Measurements from ENCODE around the gene LIN28B.
"Not testable (repeated sequence)": the region's sequence is repeated elsewhere in the genome, so short reads cannot be mapped to it uniquely, and the experiment has no call there.

LIN28B gene

GRCh38 chr6:105072798-105073199 lies 115.9 kb downstream of the LIN28B start:
- no peak for DNase-seq

GRCh38 chr6:105075210-105075609 lies 118.3 kb downstream of the LIN28B start:
- DNase-seq = no peak

- not testable (repeated sequence) for DNase-seq
Observed at GRCh38 chr6:105076418-105076817, 119.5 kb downstream of the LIN28B start.

GRCh38 chr6:105077596-105078385 lies 120.9 kb downstream of the LIN28B start:
- DNase-seq = peak; percentile 17

GRCh38 chr6:105078386-105078708 lies 121.4 kb downstream of the LIN28B start:
- DNase-seq = no peak

GRCh38 chr6:105080279-105080678 lies 123.4 kb downstream of the LIN28B start:
- no peak for DNase-seq

GRCh38 chr6:105081662-105082061 lies 124.8 kb downstream of the LIN28B start:
- DNase-seq = not testable (repeated sequence)

- peak; percentile 40 for DNase-seq
Observed at GRCh38 chr6:105087571-105088211, 130.8 kb downstream of the LIN28B start.

- no peak for DNase-seq
Observed at GRCh38 chr6:105091140-105091829, 134.4 kb downstream of the LIN28B start.

GRCh38 chr6:105094133-105094640 lies 137.3 kb downstream of the LIN28B start:
- DNase-seq = no peak

GRCh38 chr6:105095139-105095538 lies 138.2 kb downstream of the LIN28B start:
- DNase-seq = no peak

GRCh38 chr6:105097288-105097687 lies 140.4 kb downstream of the LIN28B start:
- no peak for DNase-seq

- no peak for DNase-seq
Observed at GRCh38 chr6:105099371-105099770, 142.5 kb downstream of the LIN28B start.

GRCh38 chr6:105102186-105102585 lies 145.3 kb downstream of the LIN28B start:
- DNase-seq = no peak

GRCh38 chr6:105105094-105105493 lies 148.2 kb downstream of the LIN28B start:
- DNase-seq = no peak

GRCh38 chr6:105106260-105106659 lies 149.4 kb downstream of the LIN28B start:
- no peak for DNase-seq

GRCh38 chr6:105107207-105107606 lies 150.3 kb downstream of the LIN28B start:
- no peak for DNase-seq

GRCh38 chr6:105108631-105109262 lies 151.8 kb downstream of the LIN28B start:
- no peak for DNase-seq

GRCh38 chr6:105109955-105110895 lies 153.3 kb downstream of the LIN28B start:
- no peak for DNase-seq

GRCh38 chr6:105111105-105111504 lies 154.2 kb downstream of the LIN28B start:
- no peak for DNase-seq

- no peak for DNase-seq
Observed at GRCh38 chr6:105111871-105112270, 155.0 kb downstream of the LIN28B start.

- DNase-seq = no peak
Observed at GRCh38 chr6:105112577-105112976, 155.7 kb downstream of the LIN28B start.

Measured in activated CD4-positive, alpha-beta T cell treated with anti-CD3 and anti-CD28 coated beads, Interleukin-2, amount 50 U/mL, for 16 hours (primary cell).